SK-N-SH (cell line): ENCODE results near the gene CBLN3. TPM values are rescaled to one million over a fixed set of nuclear protein-coding genes. Genes with fewer than 3 reads are reported as not detected.

Experiments used
- CTCF ChIA-PET: fragments of 300-600, 350-600 bp; formaldehyde crosslinking; extraction: SDS; loops from one replicate; lab custom pipeline; 2021; lab: Yijun Ruan, JAX
- POLR2A ChIA-PET: fragments of 350-600 bp; sonication (Branson Sonifier 250); formaldehyde crosslinking; extraction: SDS; loops from one replicate; lab custom pipeline; 2020; ENCODE audit warnings: antibody characterized with exemption, inconsistent platforms; lab: Yijun Ruan, JAX
- DNase-seq: peaks from one replicate; pipeline ENCODE4 v3.0.0; 2012
- H2AFZ ChIP-seq: fragments of 200-600 bp; sonication (generic); 2 replicates; pipeline ENCODE4 v1.8.1; 2016; ENCODE audit warnings: antibody characterized with exemption, mild to moderate bottlenecking, low read depth
- H3F3A ChIP-seq: fragments of 200-600 bp; sonication (generic); replicated peaks from 2 replicates; pipeline ENCODE3; 2016; ENCODE audit warnings: antibody characterized with exemption, mild to moderate bottlenecking; ENCODE audit not compliant: insufficient read depth
- H3K27ac ChIP-seq, 2 experiments: fragments of 200-500 bp in 1 of 2; fragments of 200-600 bp in 1 of 2; sonication (Bioruptor generic) in 1 of 2; sonication (generic), shearing (Covaris generic) in 1 of 2; 2 replicates each; pipeline versions ENCODE4 v1.5.1 to v1.6.1; 2014 to 2016; ENCODE audit warnings: low read depth in 2 of 2, inconsistent platforms in 1 of 2, low read length in 1 of 2, mild to moderate bottlenecking in 1 of 2, mixed read lengths in 1 of 2
- H3K27me3 ChIP-seq: fragments of 200-600 bp; sonication (generic), shearing (Covaris generic); 2 replicates; pipeline ENCODE4 v1.6.1; 2016; ENCODE audit warnings: mixed run types; ENCODE audit not compliant: insufficient read depth
- H3K36me3 ChIP-seq, 2 experiments: fragments of 200-500 bp in 1 of 2; fragments of 200-600 bp in 1 of 2; sonication (Bioruptor generic) in 1 of 2; sonication (generic) in 1 of 2; replicated peaks in 1 of 2; 2 replicates each; pipeline versions ENCODE3 to v1.5.1; 2014 to 2016; ENCODE audit warnings: low read length in 1 of 2, mild to moderate bottlenecking in 1 of 2; ENCODE audit not compliant: insufficient read depth in 2 of 2, control insufficient read depth in 1 of 2
- H3K4me1 ChIP-seq, 2 experiments: fragments of 200-500 bp in 1 of 2; fragments of 200-600 bp in 1 of 2; sonication (Bioruptor generic) in 1 of 2; sonication (generic), shearing (Covaris generic) in 1 of 2; 2 replicates each; pipeline versions ENCODE4 v1.5.1 to v1.6.1; 2014 to 2016; ENCODE audit warnings: low read depth in 1 of 2, low read length in 1 of 2, mixed run types in 1 of 2; ENCODE audit not compliant: insufficient read depth in 2 of 2, control insufficient read depth in 1 of 2
- H3K4me2 ChIP-seq: fragments of 200-600 bp; sonication (generic), shearing (Covaris generic); 2 replicates; pipeline ENCODE4 v1.6.1; 2017; ENCODE audit warnings: mixed run types
- H3K4me3 ChIP-seq, 2 experiments: fragments of 200-500 bp in 1 of 2; fragments of 200-600 bp in 1 of 2; sonication (Bioruptor generic) in 1 of 2; sonication (generic), shearing (Covaris generic) in 1 of 2; 2 replicates each; pipeline versions ENCODE4 v1.5.1 to v1.8.1; 2014 to 2016; ENCODE audit warnings: low read depth in 2 of 2, inconsistent platforms in 1 of 2, low read length in 1 of 2, mild to moderate bottlenecking in 1 of 2, mixed read lengths in 1 of 2, moderate library complexity in 1 of 2
- H3K79me2 ChIP-seq: fragments of 200-600 bp; sonication (generic); 2 replicates; pipeline ENCODE4 v1.8.1; 2017; ENCODE audit warnings: mild to moderate bottlenecking; ENCODE audit not compliant: insufficient read depth
- H3K9ac ChIP-seq: fragments of 200-600 bp; sonication (generic); 2 replicates; pipeline ENCODE4 v1.6.1; 2017; ENCODE audit warnings: mixed run types
- H3K9me2 ChIP-seq: fragments of 200-600 bp; sonication (generic); 2 replicates; pipeline ENCODE4 v1.6.1; 2017; ENCODE audit warnings: mixed run types
- H3K9me3 ChIP-seq: fragments of 200-600 bp; sonication (generic); 2 replicates; pipeline ENCODE4 v1.6.1; 2017; ENCODE audit warnings: mixed run types, mild to moderate bottlenecking, moderate library complexity
- H4K20me1 ChIP-seq: fragments of 200-600 bp; sonication (generic); 2 replicates; pipeline ENCODE4 v1.6.1; 2017; ENCODE audit warnings: mild to moderate bottlenecking, mixed run types; ENCODE audit not compliant: insufficient read depth
- CHD2 ChIP-seq: fragments of 150-350 bp; IDR thresholded peaks from 2 replicates; pipeline ENCODE4 v1.6.1; 2018; ENCODE audit warnings: low read length; ENCODE audit not compliant: partially characterized antibody
- CTCF ChIP-seq: fragments of 200-600 bp; sonication (generic); IDR thresholded peaks from 2 replicates; pipeline ENCODE4 v1.6.1; 2017; ENCODE audit warnings: antibody characterized with exemption, mild to moderate bottlenecking, moderate library complexity
- ELF1 ChIP-seq: IDR thresholded peaks from 2 replicates; pipeline ENCODE4 v1.4.0; 2012
- EZH2phosphoT487 ChIP-seq: fragments of 200-600 bp; sonication (generic); IDR thresholded peaks from 2 replicates; pipeline ENCODE4 v1.6.1; 2017; ENCODE audit warnings: low read depth, mixed run types, mild to moderate bottlenecking, antibody characterized with exemption, moderate library complexity, borderline replicate concordance
- FOSL2 ChIP-seq: IDR thresholded peaks from 2 replicates; pipeline ENCODE4 v1.4.0; 2012; ENCODE audit warnings: low read depth, mild to moderate bottlenecking, moderate library complexity, borderline replicate concordance
- FOXJ3 ChIP-seq: sonication (generic); formaldehyde crosslinking; IDR thresholded peaks from 2 replicates; pipeline ENCODE4 v1.5.1; 2020; ENCODE audit warnings: mild to moderate bottlenecking, missing genetic modification reagents
- GATA2 ChIP-seq: sonication (generic); formaldehyde crosslinking; IDR thresholded peaks from 2 replicates; pipeline ENCODE4 v1.5.0; 2020; ENCODE audit warnings: mild to moderate bottlenecking, missing genetic modification reagents
- IRF3 ChIP-seq: fragments of 150-350 bp; IDR thresholded peaks from 2 replicates; pipeline ENCODE4 v1.6.1; 2016; ENCODE audit warnings: mild to moderate bottlenecking, low read depth, low read length
- JUND ChIP-seq: IDR thresholded peaks from 2 replicates; pipeline ENCODE4 v1.4.0; 2012
- MEF2A ChIP-seq: IDR thresholded peaks from 2 replicates; pipeline ENCODE4 v1.4.0; 2012; ENCODE audit warnings: low read depth, borderline replicate concordance
- MXI1 ChIP-seq: IDR thresholded peaks from 2 replicates; pipeline ENCODE4 v1.6.1; 2012; ENCODE audit warnings: mild to moderate bottlenecking, low read depth, low read length, improper control_type of control experiment
- NFIC ChIP-seq: IDR thresholded peaks from 2 replicates; pipeline ENCODE4 v1.4.0; 2012; ENCODE audit warnings: borderline replicate concordance
- PBX3 ChIP-seq: IDR thresholded peaks from 2 replicates; pipeline ENCODE4; 2012
- POLR2AphosphoS5 ChIP-seq: IDR thresholded peaks from 2 replicates; pipeline ENCODE4 v1.6.1; 2012; ENCODE audit warnings: low read depth, low read length
- RFX5 ChIP-seq: IDR thresholded peaks from 2 replicates; pipeline ENCODE4 v1.6.1; 2012; ENCODE audit warnings: mild to moderate bottlenecking, improper control_type of control experiment, low read length
- SIN3A ChIP-seq: IDR thresholded peaks from 2 replicates; pipeline ENCODE4 v1.6.1; 2012; ENCODE audit warnings: low read depth, mild to moderate bottlenecking, low read length, moderate library complexity, borderline replicate concordance
- SMC3 ChIP-seq: IDR thresholded peaks from 2 replicates; pipeline ENCODE4 v1.6.1; 2012; ENCODE audit warnings: low read depth, low read length, improper control_type of control experiment
- TEAD4 ChIP-seq: IDR thresholded peaks from 2 replicates; pipeline ENCODE4 v1.4.0; 2012; ENCODE audit warnings: mild to moderate bottlenecking, borderline replicate concordance; ENCODE audit not compliant: insufficient read depth
- YY1 ChIP-seq: IDR thresholded peaks from 2 replicates; pipeline ENCODE4 v1.4.0; 2012; ENCODE audit warnings: low read depth, mild to moderate bottlenecking
- WGBS: methylation state at CpG from one replicate; pipeline ENCODE4 v1.1.6; 2017; ENCODE audit warnings: low lambda C conversion rate; 5-methylcytosine and 5-hydroxymethylcytosine counted together
- polyA plus RNA-seq, 3 experiments: library from polyadenylated mRNA; depleted of rRNA; stranded (reverse); fragments of >200 nt; gene quantifications; 2 replicates each; pipeline ENCODE4 v1.2.3, GENCODE V29; 2012

The CBLN3 gene
- polyA plus RNA-seq, 1 of the 3 experiments (the other 2 are of a cell fraction), result 1.8 TPM

GRCh38 chr14:24425704-24426103 lies 3.8 kb downstream of the CBLN3 start:
- no peak overlapping the region for H3K4me3 ChIP-seq
- no peak for DNase-seq

GRCh38 chr14:24422694-24423601 lies 6.5 kb downstream of the CBLN3 start:
- Histone ChIP-seq H4K20me1 (no peaks in the 10 kb centered on the region), H3K79me2 (no peaks in the 10 kb centered on the region), H3K4me2 (no peak overlapping the region), H3K9ac (no peak overlapping the region), H3K9me2 (no peaks in the 10 kb centered on the region), H3K9me3 (no peaks in the 10 kb centered on the region), H3K4me1 (peaks cover 0 to 14% of the 10 kb centered on the region in 2 experiments; a peak in 3 of 4 replicates), H3K27me3 (0 out of 2 replicates have a peak, but pooled peaks cover 5% of the 10 kb centered on the region), H2AFZ (no peak overlapping the region), H3F3A (peaks cover 7% of the 10 kb centered on the region), H3K4me3 (no peak overlapping the region), H3K27ac (no peak overlapping the region), H3K36me3 (no peaks in the 10 kb centered on the region)
- no peak for DNase-seq
- TF ChIP-seq MEF2A, result no peak
- no peak for TF ChIP-seq CHD2
- TF ChIP-seq RFX5, result no peak
- TF ChIP-seq CTCF, result no peak
- no peak for TF ChIP-seq ELF1
- no peak for TF ChIP-seq IRF3
- no peak for TF ChIP-seq GATA2 (CRISPR knock-in tag)
- no peak for TF ChIP-seq FOSL2
- TF ChIP-seq SIN3A, result no peak
- no peak for TF ChIP-seq FOXJ3 (CRISPR knock-in tag)
- TF ChIP-seq JUND, result no peak
- no peak for TF ChIP-seq EZH2phosphoT487
- TF ChIP-seq SMC3, result no peak
- no peak for TF ChIP-seq TEAD4
- TF ChIP-seq PBX3, result no peak
- no peak for TF ChIP-seq YY1
- no peak for TF ChIP-seq MXI1
- 71% methylated on average over 12 of the region's 12 CpGs for WGBS
- ChIA-PET CTCF (interaction anchor here (0.5 to 16.1 kb wide), 9 partner anchors 9 to 732 kb away, joined by 3 to 275 read pairs (median 4); no protein-coding TSS in a partner anchor), POLR2A (interaction anchor here (0.6 kb wide), 1 partner anchor 63 kb away, joined by 3 read pairs; no protein-coding TSS in a partner anchor)

More at GRCh38 chr14:24425704-24426103, 3.8 kb downstream of the CBLN3 start:
- POLR2A ChIA-PET, result no interaction called here
- H3K36me3 ChIP-seq, result no peaks in the 10 kb centered on the region
- H3K4me2 ChIP-seq, result no peak overlapping the region
- 56% methylated on average over 3 of the region's 3 CpGs for whole genome bisulfite sequencing
- peak overlapping the region; percentile 38; the same call in 1 of the 2 replicates for H2AFZ ChIP-seq
- CTCF ChIA-PET, result interaction anchor here (0.5 to 16.1 kb wide), 11 partner anchors 9 to 118 kb away, joined by 3 to 275 read pairs (median 5); partner anchors contain the start of gene CIDEB
- H3K27me3 ChIP-seq, result no peaks in the 10 kb centered on the region
- peaks cover 11 to 20% of the 10 kb centered on the region in 2 experiments; a peak in 3 of 4 replicates for H3K4me1 ChIP-seq
- no peak overlapping the region for H3K27ac ChIP-seq
- H3K9me2 ChIP-seq, result no peaks in the 10 kb centered on the region
- H3K9ac ChIP-seq, result no peak overlapping the region
- no peaks in the 10 kb centered on the region for H4K20me1 ChIP-seq
- H3F3A ChIP-seq, result peaks cover 7% of the 10 kb centered on the region
- TF ChIP-seq NFIC (peak; percentile 85), POLR2AphosphoS5 (no peak; the same call in 1 of the 2 replicates)
- TF ChIP-seq, all 33 proteins: peak for 1
- Histone ChIP-seq H3K79me2 (peaks cover 6% of the 10 kb centered on the region), H3K9me3 (no peaks in the 10 kb centered on the region)
